AG10803 (cell line): Measurements from ENCODE around the gene TEX261.

Experiments used
- DNase-seq: peaks from one replicate; pipeline ENCODE4 v3.0.0; 2010; ENCODE audit warnings: low read depth
- H3K4me3 ChIP-seq: 2 replicates; pipeline ENCODE4 v1.5.1; 2011; ENCODE audit warnings: mild to moderate bottlenecking, low read length, control low read depth
- TF ChIP-seq, protein P1 (sequence below): conservative IDR thresholded peaks from 2 replicates; pipeline ENCODE4 v1.5.1; 2011; ENCODE audit warnings: mild to moderate bottlenecking, low read length, control low read depth, inconsistent platforms

Gene TEX261

DNA sequence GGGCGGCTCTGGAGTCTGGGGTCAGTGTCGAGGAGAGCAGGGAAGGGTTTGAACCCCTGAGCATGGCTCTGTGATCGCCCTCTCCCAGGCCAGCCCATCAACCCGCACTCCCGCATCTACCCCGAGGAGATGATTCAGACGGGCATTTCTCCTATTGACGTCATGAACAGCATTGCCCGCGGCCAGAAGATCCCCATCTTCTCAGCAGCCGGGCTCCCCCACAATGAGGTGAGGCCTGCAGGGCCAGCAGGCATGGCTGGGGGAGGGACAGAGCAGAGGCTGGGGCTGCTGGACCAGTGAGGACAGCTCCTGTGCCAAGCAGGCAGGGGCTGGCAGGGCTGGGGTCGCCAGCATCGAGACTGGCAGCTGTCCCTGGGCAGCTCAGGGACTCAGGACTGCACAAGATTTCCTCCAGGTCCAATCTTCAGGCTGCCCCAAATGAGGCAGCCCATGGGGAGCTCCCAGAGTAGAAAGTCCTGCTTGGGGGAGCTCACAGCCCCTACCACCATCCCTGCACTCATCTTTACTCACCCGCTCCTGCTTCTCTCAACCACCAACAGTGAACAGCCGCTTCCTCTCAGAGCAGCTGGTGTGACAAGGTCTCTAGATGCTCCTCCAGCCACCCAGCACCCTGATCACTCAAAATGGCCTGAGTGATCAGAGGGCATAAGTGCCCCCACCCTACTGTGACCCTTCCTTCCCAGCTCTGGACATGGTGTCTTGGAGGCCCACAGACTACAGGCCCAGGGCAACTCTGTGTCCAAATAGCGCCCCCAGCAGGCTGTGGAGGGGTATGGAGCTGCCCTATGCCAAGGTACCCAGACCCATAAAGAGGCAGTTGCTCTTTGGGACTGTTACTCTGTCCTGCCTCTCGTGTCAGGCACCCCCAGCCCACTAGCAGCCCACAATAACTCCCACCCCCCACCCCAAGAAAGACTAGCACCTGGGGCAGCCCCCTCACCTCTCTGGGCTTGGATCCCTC, 34.5 kb downstream of the TEX261 start:
- no peak for DNase-seq
- no peak overlapping the region for H3K4me3 ChIP-seq
- TF ChIP-seq, protein P1, sequence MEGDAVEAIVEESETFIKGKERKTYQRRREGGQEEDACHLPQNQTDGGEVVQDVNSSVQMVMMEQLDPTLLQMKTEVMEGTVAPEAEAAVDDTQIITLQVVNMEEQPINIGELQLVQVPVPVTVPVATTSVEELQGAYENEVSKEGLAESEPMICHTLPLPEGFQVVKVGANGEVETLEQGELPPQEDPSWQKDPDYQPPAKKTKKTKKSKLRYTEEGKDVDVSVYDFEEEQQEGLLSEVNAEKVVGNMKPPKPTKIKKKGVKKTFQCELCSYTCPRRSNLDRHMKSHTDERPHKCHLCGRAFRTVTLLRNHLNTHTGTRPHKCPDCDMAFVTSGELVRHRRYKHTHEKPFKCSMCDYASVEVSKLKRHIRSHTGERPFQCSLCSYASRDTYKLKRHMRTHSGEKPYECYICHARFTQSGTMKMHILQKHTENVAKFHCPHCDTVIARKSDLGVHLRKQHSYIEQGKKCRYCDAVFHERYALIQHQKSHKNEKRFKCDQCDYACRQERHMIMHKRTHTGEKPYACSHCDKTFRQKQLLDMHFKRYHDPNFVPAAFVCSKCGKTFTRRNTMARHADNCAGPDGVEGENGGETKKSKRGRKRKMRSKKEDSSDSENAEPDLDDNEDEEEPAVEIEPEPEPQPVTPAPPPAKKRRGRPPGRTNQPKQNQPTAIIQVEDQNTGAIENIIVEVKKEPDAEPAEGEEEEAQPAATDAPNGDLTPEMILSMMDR: 0 out of 2 replicates have a peak, but pooled peaks have one; percentile 4

DNA sequence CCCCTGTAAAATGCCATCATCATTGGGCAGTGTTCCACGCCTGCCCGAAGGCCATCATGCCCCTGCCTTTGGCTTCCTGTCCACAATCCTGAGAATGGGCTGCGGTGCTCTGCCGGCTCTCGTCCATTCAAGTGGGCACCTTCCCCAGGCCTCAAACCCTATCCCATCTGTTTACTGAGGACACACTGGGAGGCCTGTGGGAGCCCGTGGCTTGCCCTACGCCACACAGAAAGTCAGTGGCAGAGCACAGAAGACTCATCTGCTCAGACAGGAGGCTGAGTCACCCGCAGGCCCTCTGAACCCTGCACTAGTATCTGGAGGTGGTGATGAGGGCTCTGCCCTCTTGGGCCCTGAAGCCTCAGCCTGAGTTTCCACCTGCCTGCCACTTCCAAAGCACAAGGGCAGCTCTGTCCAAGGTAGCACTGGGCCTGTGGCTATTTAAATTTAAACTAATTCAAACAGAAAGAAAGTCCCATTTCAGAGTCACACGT, 35.4 kb downstream of the TEX261 start:
- TF ChIP-seq, protein P1: no peak
- DNase-seq: no peak
- H3K4me3 ChIP-seq: no peak overlapping the region

DNA sequence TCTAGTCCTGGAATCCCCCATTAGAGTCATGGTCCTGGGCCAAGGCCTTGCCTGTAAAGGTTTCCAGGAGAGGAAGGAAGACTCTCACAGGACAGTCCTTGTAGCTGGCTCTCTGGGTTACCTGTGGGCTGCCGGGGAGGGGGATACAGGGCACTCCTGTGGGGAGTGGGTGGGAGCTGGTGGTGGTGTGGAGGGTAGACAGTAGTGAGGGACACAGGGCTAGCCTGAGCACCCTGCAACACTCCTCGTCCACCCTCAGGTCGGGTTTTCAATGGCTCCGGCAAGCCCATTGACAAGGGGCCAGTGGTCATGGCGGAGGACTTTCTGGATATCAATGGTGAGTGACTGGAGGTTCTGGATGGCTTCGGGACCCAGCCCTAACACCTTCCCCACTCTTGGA, 35.9 kb downstream of the TEX261 start:
- H3K4me3 ChIP-seq: no peak overlapping the region
- DNase-seq: no peak
- TF ChIP-seq, protein P1: no peak

DNA sequence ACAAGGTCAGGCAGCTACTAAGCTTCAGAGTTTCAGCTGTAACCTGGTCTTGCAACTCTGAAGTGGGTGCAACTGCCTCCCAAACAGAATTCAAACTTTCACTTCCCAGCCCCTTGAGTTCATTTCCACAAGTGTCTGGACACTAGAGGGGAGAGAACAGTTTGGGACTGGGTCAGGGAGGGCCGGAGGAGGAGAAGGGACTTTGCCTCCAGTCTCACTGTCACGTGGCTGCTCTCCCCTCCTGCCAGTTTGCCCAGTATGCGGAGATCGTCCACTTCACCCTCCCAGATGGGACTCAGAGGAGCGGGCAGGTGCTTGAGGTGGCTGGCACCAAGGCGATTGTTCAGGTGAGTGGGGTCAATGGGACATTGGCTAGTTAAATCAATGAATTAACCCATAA, 36.9 kb downstream of the TEX261 start:
- no peak for DNase-seq
- TF ChIP-seq, protein P1: no peak
- H3K4me3 ChIP-seq: no peak overlapping the region

DNA sequence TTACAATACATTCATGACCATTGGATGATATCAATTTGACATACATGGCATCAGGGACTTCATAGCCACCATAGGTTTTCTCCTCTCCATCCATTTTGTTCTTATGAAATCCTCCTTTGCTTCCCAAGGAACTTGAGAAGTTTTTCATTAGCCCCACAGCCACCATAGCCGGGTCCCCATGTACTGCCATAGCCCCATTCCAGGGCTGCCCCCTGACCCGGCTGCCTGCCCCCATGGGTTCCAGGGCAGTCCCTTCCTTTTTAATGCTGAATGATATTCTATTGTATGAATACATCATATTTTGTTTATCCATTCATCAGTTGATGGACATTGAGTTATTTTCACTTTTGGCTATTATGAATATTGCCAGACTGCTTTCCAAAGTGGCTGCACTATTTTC, 38.5 kb downstream of the TEX261 start:
- TF ChIP-seq, protein P1: no peak
- DNase-seq: no peak
- H3K4me3 ChIP-seq: no peak overlapping the region

DNA sequence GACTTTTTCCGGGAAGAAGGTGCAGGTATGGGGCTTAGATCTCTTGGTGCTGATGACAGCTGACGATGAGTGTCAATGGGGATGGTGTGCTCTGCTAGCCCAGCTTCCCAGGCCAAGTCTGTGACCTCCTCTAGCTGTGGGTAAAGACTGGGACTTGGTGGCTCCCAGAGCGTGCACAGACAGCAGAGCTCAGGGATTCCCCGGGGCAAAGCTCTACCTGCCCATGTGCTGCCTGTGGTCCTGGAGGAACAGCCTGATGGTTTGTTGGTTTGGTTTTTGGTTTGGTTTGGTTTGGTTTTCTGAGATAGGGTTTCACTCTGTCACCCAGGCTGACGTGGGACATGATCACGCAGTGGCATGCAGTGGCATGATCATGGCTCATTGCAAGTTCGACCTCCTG, 39.8 kb downstream of the TEX261 start:
- H3K4me3 ChIP-seq: no peak overlapping the region
- TF ChIP-seq, protein P1: no peak
- DNase-seq: no peak

DNA sequence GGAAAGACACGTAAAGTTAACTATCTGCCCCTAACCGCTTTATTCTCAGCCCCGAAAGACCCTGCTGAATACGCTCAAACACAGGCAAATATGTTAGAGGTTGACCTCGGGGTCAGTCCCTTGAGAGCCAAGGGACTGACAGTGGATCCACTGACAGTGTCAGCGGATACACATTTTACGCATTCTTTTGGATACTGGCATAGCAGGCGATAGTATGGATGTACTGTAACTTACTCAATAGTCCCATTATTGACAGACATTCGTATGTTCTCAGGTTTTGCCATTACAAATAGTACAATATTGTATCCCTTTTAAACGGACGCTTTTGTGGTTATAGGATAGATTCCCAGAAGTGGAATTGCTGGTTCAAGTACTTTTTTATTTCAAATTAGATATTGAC, 45.6 kb downstream of the TEX261 start:
- DNase-seq: no peak
- no peak overlapping the region for H3K4me3 ChIP-seq
- TF ChIP-seq, protein P1: no peak
